HFFc6 (cell line): ENCODE measurements around the gene CABLES2. TPM values are rescaled to one million over a fixed set of nuclear protein-coding genes. Genes with fewer than 3 reads are reported as not detected.

Source experiments
- DNase-seq: peaks from one replicate; pipeline ENCODE4 v3.0.0-alpha.2; 2018
- H3K27ac Mint-ChIP-seq: 2 replicates; pipeline ENCODE4 v1.8.0; 2020; ENCODE audit warnings: mild to moderate bottlenecking, mixed read lengths
- H3K27me3 Mint-ChIP-seq: 2 replicates; pipeline ENCODE4 v1.8.0; 2021; ENCODE audit warnings: mild to moderate bottlenecking, moderate library complexity, mixed read lengths; ENCODE audit not compliant: insufficient read depth
- H3K36me3 Mint-ChIP-seq: 2 replicates; pipeline ENCODE4 v1.8.0; 2021; ENCODE audit warnings: low read depth, mixed read lengths
- H3K4me1 Mint-ChIP-seq: 2 replicates; pipeline ENCODE4 v1.8.0; 2020; ENCODE audit warnings: low read depth, mixed read lengths
- H3K4me3 Mint-ChIP-seq: 2 replicates; pipeline ENCODE4 v1.8.0; 2020; ENCODE audit warnings: mild to moderate bottlenecking, moderate library complexity, mixed read lengths
- H3K9me3 Mint-ChIP-seq: 2 replicates; pipeline ENCODE4 v1.8.0; 2020; ENCODE audit warnings: mild to moderate bottlenecking, mixed read lengths
- total RNA-seq, 6 experiments: library from RNA; stranded (reverse); fragmentation: NEBNext Ultra II Directional; extraction: Animal tissue kit (Norgen Biotek cat#: 25700); gene quantifications; 2 replicates in 1 of 6; 3 replicates in 5 of 6; pipeline ENCODE4 v1.2.3, GENCODE V29; 2021
- TF ChIP-seq, protein P1 (sequence below): fragments of 200-600 bp; sonication (generic); IDR thresholded peaks from 2 replicates; pipeline ENCODE4 v1.5.0; 2021; ENCODE audit warnings: antibody characterized with exemption, mild to moderate bottlenecking

Gene CABLES2
- total RNA-seq, 6 experiments from 2014 or later = 4.9 to 7.0 (median 6.6) TPM

DNA sequence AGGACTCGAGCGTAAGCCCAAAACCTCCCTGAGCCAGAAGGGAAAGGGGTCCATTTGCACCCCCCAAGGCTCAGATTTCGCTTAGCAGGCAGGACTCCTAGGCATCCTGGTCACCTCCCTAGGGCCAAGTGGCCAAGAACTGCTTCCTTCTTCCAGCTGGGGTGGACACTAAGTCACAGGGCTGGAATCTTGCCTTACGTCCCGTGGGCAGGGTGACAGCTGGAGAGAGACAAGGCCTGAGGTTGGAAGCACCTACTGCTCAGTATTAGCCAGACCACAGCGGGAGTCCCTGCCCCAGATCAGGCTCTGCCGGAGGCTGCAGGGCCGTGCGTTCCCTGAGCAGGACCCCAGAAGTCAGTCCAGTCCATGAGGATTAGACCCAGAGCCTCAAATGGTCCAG is 59.6 kb downstream of the CABLES2 start:
- Mint-ChIP-seq H3K4me3 (no peak overlapping the region), H3K27ac (no peak overlapping the region), H3K27me3 (peaks cover 11% of the 10 kb centered on the region), H3K4me1 (no peaks in the 10 kb centered on the region), H3K36me3 (peaks cover 10% of the 10 kb centered on the region), H3K9me3 (peaks cover 11% of the 10 kb centered on the region)
- DNase-seq = no peak
- TF ChIP-seq, protein P1, sequence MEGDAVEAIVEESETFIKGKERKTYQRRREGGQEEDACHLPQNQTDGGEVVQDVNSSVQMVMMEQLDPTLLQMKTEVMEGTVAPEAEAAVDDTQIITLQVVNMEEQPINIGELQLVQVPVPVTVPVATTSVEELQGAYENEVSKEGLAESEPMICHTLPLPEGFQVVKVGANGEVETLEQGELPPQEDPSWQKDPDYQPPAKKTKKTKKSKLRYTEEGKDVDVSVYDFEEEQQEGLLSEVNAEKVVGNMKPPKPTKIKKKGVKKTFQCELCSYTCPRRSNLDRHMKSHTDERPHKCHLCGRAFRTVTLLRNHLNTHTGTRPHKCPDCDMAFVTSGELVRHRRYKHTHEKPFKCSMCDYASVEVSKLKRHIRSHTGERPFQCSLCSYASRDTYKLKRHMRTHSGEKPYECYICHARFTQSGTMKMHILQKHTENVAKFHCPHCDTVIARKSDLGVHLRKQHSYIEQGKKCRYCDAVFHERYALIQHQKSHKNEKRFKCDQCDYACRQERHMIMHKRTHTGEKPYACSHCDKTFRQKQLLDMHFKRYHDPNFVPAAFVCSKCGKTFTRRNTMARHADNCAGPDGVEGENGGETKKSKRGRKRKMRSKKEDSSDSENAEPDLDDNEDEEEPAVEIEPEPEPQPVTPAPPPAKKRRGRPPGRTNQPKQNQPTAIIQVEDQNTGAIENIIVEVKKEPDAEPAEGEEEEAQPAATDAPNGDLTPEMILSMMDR = no peak

- Mint-ChIP-seq H3K9me3 (peaks cover 11% of the 10 kb centered on the region), H3K36me3 (peaks cover 10% of the 10 kb centered on the region), H3K27me3 (peaks cover 11% of the 10 kb centered on the region), H3K4me3 (no peak overlapping the region), H3K27ac (no peak overlapping the region), H3K4me1 (no peaks in the 10 kb centered on the region)
- TF ChIP-seq, protein P1 = no peak
- DNase-seq = no peak
Measured at GRCh38 chr20:62347151-62347404, 60.0 kb downstream of the CABLES2 start.

- peaks cover 11% of the 10 kb centered on the region for H3K9me3 Mint-ChIP-seq
- H3K4me3 Mint-ChIP-seq = no peak overlapping the region
- peaks cover 15% of the 10 kb centered on the region for H3K27me3 Mint-ChIP-seq
- no peaks in the 10 kb centered on the region for H3K4me1 Mint-ChIP-seq
- no peak for DNase-seq
- TF ChIP-seq, protein P1 = no peak
- peaks cover 10% of the 10 kb centered on the region for H3K36me3 Mint-ChIP-seq
- H3K27ac Mint-ChIP-seq = no peak overlapping the region
Measured at GRCh38 chr20:62346398-62347150, 60.5 kb downstream of the CABLES2 start.

GRCh38 chr20:62345681-62346370 is 61.3 kb downstream of the CABLES2 start:
- peaks cover 10% of the 10 kb centered on the region for H3K36me3 Mint-ChIP-seq
- TF ChIP-seq, protein P1 = no peak; the same call in 1 of the 2 replicates
- no peaks in the 10 kb centered on the region for H3K4me1 Mint-ChIP-seq

GRCh38 chr20:62344782-62345181 is 62.3 kb downstream of the CABLES2 start:
- no peak overlapping the region for H3K27ac Mint-ChIP-seq
- H3K36me3 Mint-ChIP-seq = peaks cover 12% of the 10 kb centered on the region
- peaks cover 15% of the 10 kb centered on the region for H3K27me3 Mint-ChIP-seq
- TF ChIP-seq, protein P1 = no peak
- peaks cover 11% of the 10 kb centered on the region for H3K9me3 Mint-ChIP-seq
- H3K4me1 Mint-ChIP-seq = no peaks in the 10 kb centered on the region
- H3K4me3 Mint-ChIP-seq = no peak overlapping the region
- DNase-seq = no peak

More at GRCh38 chr20:62345681-62346370, 61.3 kb downstream of the CABLES2 start:
- Mint-ChIP-seq H3K9me3 (peaks cover 11% of the 10 kb centered on the region), H3K4me3 (no peak overlapping the region), H3K27me3 (peaks cover 15% of the 10 kb centered on the region), H3K27ac (no peak overlapping the region)
- no peak for DNase-seq
